ENCODE results near the gene HMGB1. TPM values are rescaled to one million over a fixed set of nuclear protein-coding genes. Genes with fewer than 3 reads are reported as not detected.
"Not testable (repeated sequence)": the region's sequence is repeated elsewhere in the genome, so short reads cannot be mapped to it uniquely, and the experiment has no call there.

HMGB1 gene
- total RNA-seq, 1 donor from 2014 or later = 603 TPM

DNA sequence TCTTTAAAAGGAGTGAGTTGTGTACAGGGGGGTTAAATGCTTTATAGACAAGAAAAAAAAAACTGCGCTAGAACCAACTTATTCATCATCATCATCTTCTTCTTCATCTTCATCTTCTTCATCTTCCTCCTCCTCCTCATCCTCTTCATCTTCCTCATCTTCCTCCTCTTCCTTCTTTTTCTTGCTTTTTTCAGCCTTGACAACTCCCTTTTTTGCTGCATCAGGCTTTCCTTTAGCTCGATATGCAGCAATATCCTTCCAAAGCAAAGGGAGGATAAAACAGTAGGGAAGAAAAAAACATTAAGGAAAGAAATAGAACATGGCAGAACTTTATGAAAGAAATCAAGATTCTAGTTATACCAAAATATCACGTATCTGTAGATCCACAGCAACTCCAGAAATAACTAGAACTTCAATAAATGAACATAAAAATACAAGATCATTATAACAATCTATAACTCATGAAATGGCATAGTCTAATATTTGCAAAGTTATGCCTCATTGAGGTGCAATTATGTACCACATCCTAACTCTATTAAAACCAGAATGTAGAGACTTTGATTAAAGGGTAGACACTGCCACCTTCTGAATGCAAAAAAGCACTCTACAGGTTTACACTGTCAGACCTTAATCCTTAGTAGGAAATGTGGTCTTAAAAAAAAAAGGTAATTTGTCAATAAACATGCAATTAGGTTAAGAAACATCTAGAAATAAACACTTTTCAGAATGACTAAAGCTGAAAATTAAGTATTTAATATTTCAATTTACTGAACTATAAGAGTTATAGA, 4.3 kb downstream of the HMGB1 start:
- Mint-ChIP-seq H3K4me3 (ENCODE audit: low read depth) (peak overlapping the region; percentile 54), H3K36me3 (ENCODE audit: low read depth) (peaks cover 60% of the 10 kb centered on the region), H3K4me1 (ENCODE audit: low read depth) (peaks cover 24% of the 10 kb centered on the region), H3K27ac (peak overlapping the region; percentile 59)
- intact Hi-C loops (cut with micrococcal nuclease) = loop anchor here (5.0 to 10.0 kb wide), 4 partner anchors 39 to 703 kb away; partner anchors contain the start of genes HSPH1 and UBE2L5
- not testable (repeated sequence) for DNase-seq (ENCODE audit: low spot score); H3K27me3 Mint-ChIP-seq (ENCODE audit: low read depth); H3K9me3 Mint-ChIP-seq

DNA sequence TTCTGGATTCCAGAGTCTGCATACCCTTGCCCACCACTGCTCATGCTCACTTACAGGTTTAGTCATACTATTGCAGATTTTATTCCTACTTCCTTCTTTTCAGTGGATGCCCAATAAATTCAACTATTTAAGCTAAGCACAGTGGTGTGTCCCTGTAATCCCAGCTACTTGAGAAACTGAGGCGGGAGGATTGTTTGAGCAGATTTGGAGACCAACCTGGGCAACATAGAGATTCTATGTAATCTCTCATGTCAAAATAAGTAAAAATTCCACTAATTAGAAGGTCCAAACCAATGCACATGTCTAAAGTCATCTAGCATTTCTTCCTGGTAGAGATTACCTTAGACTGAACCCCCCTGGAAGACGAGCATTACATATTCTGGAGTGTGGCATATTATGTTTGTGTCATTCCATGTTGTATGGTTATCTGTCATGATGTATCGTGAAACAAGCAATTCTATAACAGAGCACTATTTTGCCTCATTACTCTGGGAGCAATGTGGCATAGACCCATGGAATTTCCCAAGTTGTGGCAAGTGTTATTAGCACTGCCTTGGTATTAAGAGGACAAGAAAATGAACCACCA, 8.3 kb downstream of the HMGB1 start:
- peaks cover 39% of the 10 kb centered on the region for H3K36me3 Mint-ChIP-seq (ENCODE audit: low read depth)
- intact Hi-C loops (cut with micrococcal nuclease) = no loop called here
- no peak for DNase-seq (ENCODE audit: low spot score)
- no peak overlapping the region for H3K4me3 Mint-ChIP-seq (ENCODE audit: low read depth)
- no peaks in the 10 kb centered on the region for H3K9me3 Mint-ChIP-seq
- no peak overlapping the region for H3K27ac Mint-ChIP-seq
- peaks cover 17% of the 10 kb centered on the region for H3K4me1 Mint-ChIP-seq (ENCODE audit: low read depth)
- no peaks in the 10 kb centered on the region for H3K27me3 Mint-ChIP-seq (ENCODE audit: low read depth)

DNA sequence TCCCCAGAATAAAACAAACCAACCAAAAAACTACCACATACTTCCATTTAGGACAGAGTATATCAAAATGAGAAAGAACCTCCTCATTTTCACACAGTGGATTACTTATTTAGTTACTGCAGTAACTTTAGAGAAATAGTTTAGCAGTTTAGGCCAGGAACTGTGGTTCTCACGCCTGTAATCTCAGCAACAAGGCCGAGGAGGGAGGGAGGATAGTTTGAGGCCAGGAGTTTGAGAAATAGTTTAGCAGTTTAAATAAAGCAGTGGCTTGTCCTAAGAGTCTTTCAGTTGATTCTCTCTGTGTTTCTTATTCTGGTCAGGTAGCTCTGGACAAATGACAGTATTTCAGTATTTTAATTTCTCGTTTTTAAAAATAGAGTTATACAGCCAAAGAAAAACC, 9.4 kb downstream of the HMGB1 start:
- H3K4me3 Mint-ChIP-seq (ENCODE audit: low read depth) = no peak overlapping the region
- H3K4me1 Mint-ChIP-seq (ENCODE audit: low read depth) = peaks cover 8% of the 10 kb centered on the region
- no peaks in the 10 kb centered on the region for H3K9me3 Mint-ChIP-seq
- H3K27ac Mint-ChIP-seq = no peak overlapping the region
- no peak for DNase-seq (ENCODE audit: low spot score)
- H3K27me3 Mint-ChIP-seq (ENCODE audit: low read depth) = no peaks in the 10 kb centered on the region
- intact Hi-C loops (cut with micrococcal nuclease) = no loop called here
- H3K36me3 Mint-ChIP-seq (ENCODE audit: low read depth) = peaks cover 30% of the 10 kb centered on the region

DNA sequence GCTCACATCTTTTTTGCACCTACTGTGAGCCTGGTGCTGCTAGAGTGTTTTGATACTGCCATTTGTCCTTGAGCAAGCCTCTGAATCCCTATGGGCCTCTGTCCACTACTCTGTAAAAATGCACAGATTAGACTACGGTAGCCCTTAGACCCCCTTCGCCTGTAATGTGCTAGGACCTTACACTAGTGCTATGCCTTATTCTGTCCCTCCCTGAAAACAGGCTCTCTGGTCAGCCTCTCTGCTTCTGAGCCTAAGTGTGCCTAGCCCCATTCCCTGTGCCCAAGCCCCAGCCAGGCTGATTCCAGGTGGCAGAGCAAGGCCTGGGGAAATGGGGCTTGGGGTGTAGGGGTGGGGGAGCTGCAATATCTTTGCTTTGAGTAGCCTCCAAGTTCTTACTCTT, 10.7 kb downstream of the HMGB1 start:
- Mint-ChIP-seq H3K36me3 (ENCODE audit: low read depth) (peaks cover 28% of the 10 kb centered on the region), H3K4me3 (ENCODE audit: low read depth) (no peak overlapping the region), H3K27ac (no peak overlapping the region), H3K9me3 (no peaks in the 10 kb centered on the region), H3K27me3 (ENCODE audit: low read depth) (no peaks in the 10 kb centered on the region), H3K4me1 (ENCODE audit: low read depth) (peaks cover 7% of the 10 kb centered on the region)
- intact Hi-C loops (cut with micrococcal nuclease) = no loop called here
- DNase-seq (ENCODE audit: low spot score) = no peak

DNA sequence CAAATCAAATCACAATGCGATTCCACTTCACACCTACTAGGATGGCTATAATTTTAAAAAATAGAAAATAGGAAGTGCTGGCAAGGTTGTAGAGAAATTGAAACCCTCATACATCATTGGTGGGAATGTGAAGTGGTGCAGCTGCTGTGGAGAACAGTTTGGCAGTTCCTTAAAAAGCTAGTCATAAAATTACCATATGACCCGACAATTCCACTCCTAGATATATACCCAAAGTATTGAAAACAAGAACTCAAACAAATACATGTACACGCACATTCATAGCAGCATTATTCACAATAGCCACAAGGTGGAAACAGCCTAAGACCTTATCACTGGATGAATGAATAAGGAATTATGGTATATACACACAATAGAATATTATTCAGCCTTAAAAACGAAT, 12.0 kb downstream of the HMGB1 start:
- Mint-ChIP-seq H3K27me3 (ENCODE audit: low read depth) (no peaks in the 10 kb centered on the region), H3K4me1 (ENCODE audit: low read depth) (peaks cover 3% of the 10 kb centered on the region), H3K4me3 (ENCODE audit: low read depth) (no peak overlapping the region), H3K36me3 (ENCODE audit: low read depth) (peaks cover 15% of the 10 kb centered on the region), H3K27ac (no peak overlapping the region), H3K9me3 (no peaks in the 10 kb centered on the region)
- intact Hi-C loops (cut with micrococcal nuclease) = no loop called here
- no peak for DNase-seq (ENCODE audit: low spot score)

DNA sequence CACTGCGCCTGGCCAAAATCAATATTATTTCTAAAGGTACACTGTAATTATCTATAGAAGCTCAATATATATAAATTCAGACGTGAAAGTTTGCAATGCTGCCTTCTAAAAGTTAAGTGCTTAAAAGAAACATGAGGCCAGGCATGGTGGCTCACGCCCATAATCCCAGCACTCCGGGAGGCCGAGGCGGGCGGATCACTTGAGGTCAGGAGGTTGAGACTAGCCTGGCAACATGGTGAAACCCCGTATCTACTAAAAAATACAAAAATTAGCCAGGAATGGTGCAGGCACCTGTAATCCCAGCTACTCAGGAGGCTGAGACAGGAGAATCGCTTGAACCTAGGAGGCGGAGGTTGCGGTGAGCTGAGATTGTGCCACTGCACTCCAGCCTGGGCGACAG, 14.3 kb downstream of the HMGB1 start:
- H3K27me3 Mint-ChIP-seq (ENCODE audit: low read depth); H3K4me3 Mint-ChIP-seq (ENCODE audit: low read depth); H3K9me3 Mint-ChIP-seq; intact Hi-C loops (cut with micrococcal nuclease); H3K27ac Mint-ChIP-seq; H3K4me1 Mint-ChIP-seq (ENCODE audit: low read depth); H3K36me3 Mint-ChIP-seq (ENCODE audit: low read depth); DNase-seq (ENCODE audit: low spot score): not testable (repeated sequence)

DNA sequence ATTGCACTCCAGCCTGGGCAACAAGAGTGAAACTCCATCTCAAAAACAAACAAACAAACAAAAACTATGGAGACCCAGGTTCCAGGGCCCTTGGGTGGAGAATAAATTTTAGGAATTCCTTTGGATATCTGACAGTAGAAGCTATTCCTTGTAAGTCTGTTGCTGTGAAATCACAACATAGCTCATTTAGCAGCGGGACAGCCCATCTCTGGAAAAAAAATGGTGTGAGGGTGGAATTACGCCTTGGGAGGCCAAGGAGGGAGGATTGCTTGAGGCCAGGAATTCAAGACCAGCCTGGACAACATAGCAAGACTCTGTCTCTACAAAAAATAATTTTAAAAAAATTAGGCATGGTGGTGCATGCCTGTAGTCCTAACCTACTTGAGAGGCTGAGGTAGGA, 15.7 kb downstream of the HMGB1 start:
- H3K9me3 Mint-ChIP-seq = no peaks in the 10 kb centered on the region

DNA sequence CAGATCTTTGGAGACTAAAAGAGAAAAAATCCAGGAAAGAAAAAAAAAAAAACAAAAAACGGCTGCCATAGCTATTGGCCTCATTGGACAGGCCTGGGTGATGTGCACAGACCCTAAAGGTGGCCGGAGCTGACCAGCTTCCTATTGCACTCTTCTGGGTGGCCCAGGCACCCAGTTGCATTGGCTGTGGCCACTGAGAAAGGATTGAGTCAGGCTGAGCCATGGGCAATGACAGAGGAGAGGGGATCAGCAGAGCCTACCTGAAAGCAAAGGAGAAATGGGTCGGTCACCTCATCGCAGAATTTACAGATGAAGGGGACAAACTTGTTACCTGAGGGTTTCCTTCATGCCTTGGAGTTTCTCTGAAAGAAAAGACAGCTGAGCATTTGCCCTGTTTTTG, 17.3 kb downstream of the HMGB1 start:
- H3K9me3 Mint-ChIP-seq = no peaks in the 10 kb centered on the region
- no peak overlapping the region for H3K4me3 Mint-ChIP-seq (ENCODE audit: low read depth)
- H3K4me1 Mint-ChIP-seq (ENCODE audit: low read depth) = peaks cover 3% of the 10 kb centered on the region
- H3K27me3 Mint-ChIP-seq (ENCODE audit: low read depth) = peaks cover 9% of the 10 kb centered on the region
- intact Hi-C loops (cut with micrococcal nuclease) = no loop called here
- no peaks in the 10 kb centered on the region for H3K36me3 Mint-ChIP-seq (ENCODE audit: low read depth)
- no peak overlapping the region for H3K27ac Mint-ChIP-seq
- no peak for DNase-seq (ENCODE audit: low spot score)

More for the DNA sequence above, 15.7 kb downstream of the HMGB1 start:
- no peak for DNase-seq (ENCODE audit: low spot score)
- no peaks in the 10 kb centered on the region for H3K36me3 Mint-ChIP-seq (ENCODE audit: low read depth)
- H3K27ac Mint-ChIP-seq = no peak overlapping the region
- intact Hi-C loops (cut with micrococcal nuclease) = no loop called here
- peaks cover 3% of the 10 kb centered on the region for H3K4me1 Mint-ChIP-seq (ENCODE audit: low read depth)
- H3K27me3 Mint-ChIP-seq (ENCODE audit: low read depth) = peaks cover 9% of the 10 kb centered on the region
- H3K4me3 Mint-ChIP-seq (ENCODE audit: low read depth) = no peak overlapping the region

DNA sequence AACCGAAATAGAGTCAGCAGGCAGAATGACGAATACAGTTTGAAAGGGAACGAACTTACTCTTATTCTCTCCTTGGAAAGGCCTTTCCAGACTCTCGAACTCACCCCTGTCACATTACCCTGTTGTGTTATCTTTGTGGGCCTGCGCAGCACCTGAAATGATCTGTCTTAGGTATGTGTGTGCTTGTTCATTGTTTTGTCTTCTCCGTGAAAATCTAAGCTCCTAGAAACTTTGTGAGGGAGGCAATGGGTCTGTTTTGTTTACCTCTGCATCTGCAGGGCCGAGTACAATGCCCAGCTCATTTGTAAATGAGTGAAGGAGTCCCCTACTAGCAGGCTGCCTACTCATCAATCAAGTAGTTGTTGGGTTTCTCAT, 19.6 kb downstream of the HMGB1 start:
- Mint-ChIP-seq H3K36me3 (ENCODE audit: low read depth) (no peaks in the 10 kb centered on the region), H3K4me3 (ENCODE audit: low read depth) (no peak overlapping the region), H3K4me1 (ENCODE audit: low read depth) (peaks cover 6% of the 10 kb centered on the region), H3K27ac (no peak overlapping the region), H3K27me3 (ENCODE audit: low read depth) (peaks cover 9% of the 10 kb centered on the region), H3K9me3 (no peaks in the 10 kb centered on the region)
- DNase-seq (ENCODE audit: low spot score) = no peak
- intact Hi-C loops (cut with micrococcal nuclease) = no loop called here

DNA sequence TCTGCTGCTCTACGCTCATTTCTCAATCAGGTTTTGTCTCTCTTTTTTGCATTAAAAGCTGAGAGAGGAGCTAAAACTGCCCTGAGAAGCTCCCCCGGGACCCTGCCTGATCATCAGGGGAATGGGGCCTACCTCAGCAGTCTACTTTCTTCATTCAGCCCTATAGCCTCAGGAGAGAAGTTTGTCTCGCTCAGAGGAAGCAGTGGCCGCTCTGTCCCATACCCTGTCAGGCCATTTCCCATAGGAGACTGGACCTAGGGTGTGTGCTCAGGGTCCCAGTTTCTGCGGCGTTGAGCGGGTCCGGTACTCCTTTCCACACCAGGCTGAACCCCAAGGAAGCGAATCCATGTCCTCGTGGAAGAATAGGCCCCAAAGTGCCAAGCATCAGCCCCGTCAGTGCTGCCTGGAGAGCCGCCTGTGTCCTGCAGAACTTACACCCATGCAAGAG, 21.8 kb downstream of the HMGB1 start:
- no peaks in the 10 kb centered on the region for H3K36me3 Mint-ChIP-seq (ENCODE audit: low read depth)
- intact Hi-C loops (cut with micrococcal nuclease) = no loop called here

DNA sequence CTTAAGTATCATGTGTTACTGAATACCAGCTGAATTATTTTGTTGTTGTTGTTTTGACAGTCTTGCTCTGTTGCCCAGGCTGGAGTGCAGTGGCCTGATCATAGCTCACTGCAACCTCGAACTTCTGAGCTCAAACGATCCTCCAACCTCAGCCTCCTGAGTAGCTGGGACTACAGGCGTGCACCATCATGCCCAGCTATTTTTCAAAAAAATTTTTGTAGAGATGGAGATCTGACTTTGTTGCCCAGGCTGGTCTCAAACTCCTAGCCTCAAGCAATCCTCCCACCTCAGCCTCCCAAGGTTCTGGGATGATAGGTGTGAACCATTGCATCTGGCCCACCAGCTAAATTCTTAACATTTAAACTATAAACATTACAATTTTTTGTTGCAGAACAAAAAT, 22.2 kb downstream of the HMGB1 start:
- H3K4me3 Mint-ChIP-seq (ENCODE audit: low read depth); H3K27me3 Mint-ChIP-seq (ENCODE audit: low read depth); intact Hi-C loops (cut with micrococcal nuclease); H3K9me3 Mint-ChIP-seq; H3K27ac Mint-ChIP-seq; DNase-seq (ENCODE audit: low spot score); H3K4me1 Mint-ChIP-seq (ENCODE audit: low read depth); H3K36me3 Mint-ChIP-seq (ENCODE audit: low read depth): not testable (repeated sequence)

More for the DNA sequence above, 21.8 kb downstream of the HMGB1 start:
- no peaks in the 10 kb centered on the region for H3K9me3 Mint-ChIP-seq
- no peak overlapping the region for H3K27ac Mint-ChIP-seq
- peaks cover 9% of the 10 kb centered on the region for H3K27me3 Mint-ChIP-seq (ENCODE audit: low read depth)
- peaks cover 10% of the 10 kb centered on the region for H3K4me1 Mint-ChIP-seq (ENCODE audit: low read depth)
- no peak for DNase-seq (ENCODE audit: low spot score)
- no peak overlapping the region for H3K4me3 Mint-ChIP-seq (ENCODE audit: low read depth)

DNA sequence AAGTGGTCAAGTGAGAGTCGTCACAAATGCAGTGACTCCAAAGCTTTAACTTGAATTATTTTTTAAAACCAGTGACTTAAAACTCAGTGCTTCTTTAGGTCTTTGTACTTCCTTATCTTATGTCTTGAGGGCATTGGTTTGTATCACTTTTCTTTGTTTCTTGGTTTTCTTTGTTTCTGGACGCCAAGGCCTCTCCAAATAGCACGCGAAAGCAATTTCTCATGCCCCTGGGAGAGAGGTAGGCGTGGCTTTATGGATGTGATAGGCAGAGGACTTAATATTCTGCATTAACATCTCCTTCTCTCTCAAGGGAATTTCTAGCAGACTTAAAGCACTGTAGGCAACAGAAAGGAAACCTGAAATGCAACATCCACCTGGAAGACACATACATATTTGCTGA, 22.8 kb downstream of the HMGB1 start:
- intact Hi-C loops (cut with micrococcal nuclease) = no loop called here
- Mint-ChIP-seq H3K9me3 (no peaks in the 10 kb centered on the region), H3K4me1 (ENCODE audit: low read depth) (peaks cover 10% of the 10 kb centered on the region), H3K27ac (no peak overlapping the region), H3K4me3 (ENCODE audit: low read depth) (no peak overlapping the region), H3K36me3 (ENCODE audit: low read depth) (no peaks in the 10 kb centered on the region), H3K27me3 (ENCODE audit: low read depth) (peaks cover 12% of the 10 kb centered on the region)
- no peak for DNase-seq (ENCODE audit: low spot score)

DNA sequence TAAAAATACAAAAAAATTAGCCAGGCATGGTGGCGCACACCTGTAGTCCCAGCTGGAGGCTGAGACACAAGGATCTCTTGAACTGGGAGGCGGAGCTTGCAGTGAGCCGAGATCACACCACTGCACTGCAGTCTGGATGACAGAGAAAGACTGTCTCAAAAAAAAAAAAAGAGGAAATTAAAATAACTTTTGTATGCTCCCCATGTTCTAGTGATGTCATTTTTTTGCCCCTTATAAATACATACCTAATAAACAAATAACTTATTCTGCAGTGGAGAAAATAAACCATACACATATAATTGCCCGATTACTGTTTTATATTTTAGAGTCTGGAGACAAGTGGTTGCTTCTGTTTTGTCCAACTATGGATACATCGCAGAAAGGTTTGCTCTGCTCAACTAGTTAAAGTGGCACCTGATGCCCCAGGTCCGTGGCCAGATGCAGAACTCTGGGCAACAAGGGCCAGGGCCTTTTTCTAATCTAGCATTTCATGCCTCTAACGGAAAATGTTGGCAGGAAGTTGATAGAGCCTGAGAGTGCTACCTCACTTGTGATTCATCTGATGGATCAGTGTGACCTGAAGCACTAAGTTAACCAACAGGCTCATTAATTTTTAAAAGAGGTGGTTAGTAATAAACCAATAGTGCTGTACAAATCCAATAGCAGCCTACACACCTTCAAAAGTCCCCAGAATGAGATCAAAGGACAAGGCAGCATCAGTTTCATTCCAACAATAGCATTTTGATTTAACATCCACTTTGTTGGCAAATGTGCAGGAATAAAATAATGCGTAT, 24.6 kb downstream of the HMGB1 start:
- H3K27ac Mint-ChIP-seq = no peak overlapping the region
- H3K4me1 Mint-ChIP-seq (ENCODE audit: low read depth) = peaks cover 7% of the 10 kb centered on the region
- intact Hi-C loops (cut with micrococcal nuclease) = no loop called here
- H3K36me3 Mint-ChIP-seq (ENCODE audit: low read depth) = no peaks in the 10 kb centered on the region
- H3K4me3 Mint-ChIP-seq (ENCODE audit: low read depth) = no peak overlapping the region
- no peaks in the 10 kb centered on the region for H3K9me3 Mint-ChIP-seq
- peaks cover 11% of the 10 kb centered on the region for H3K27me3 Mint-ChIP-seq (ENCODE audit: low read depth)
- no peak for DNase-seq (ENCODE audit: low spot score)
